Endothelial cell of umbilical vein (primary cell): ENCODE results near the gene ARNT2. TPM values are rescaled to one million over a fixed set of nuclear protein-coding genes. Genes with fewer than 3 reads are reported as not detected.

Source experiments
- BruUV-seq: library from RNA; stranded (reverse); fragments of 400-500 nt; replicated peaks from 2 replicates; lab custom pipeline; 2021; lab: Mats Ljungman, UMichigan
- CTCF ChIA-PET: fragments of 300-600, 350-600 bp; sonication (Branson Sonifier 250); formaldehyde crosslinking; loops from one replicate; lab custom pipeline; 2021; ENCODE audit warnings: antibody characterized with exemption, inconsistent platforms; lab: Charles Lee
- POLR2A ChIA-PET: fragments of 300-600, 350-600 bp; sonication (Branson Sonifier 250); formaldehyde crosslinking; loops from one replicate; lab custom pipeline; 2021; ENCODE audit warnings: antibody characterized with exemption, inconsistent platforms; lab: Charles Lee
- DNase-seq: peaks from one replicate; pipeline ENCODE4 v3.0.0-alpha.2; 2011; ENCODE audit warnings: low read depth, low spot score
- FAIRE-seq: peaks from 2 replicates; lab custom pipeline; 2011; peaks lifted over from hg19 to GRCh38; lab: Jason Lieb, UNC
- H2AFZ ChIP-seq: 2 replicates; pipeline ENCODE4 v1.6.0; 2012; ENCODE audit warnings: low read depth, low read length, control low read depth, inconsistent platforms
- H3K27ac ChIP-seq: 2 replicates; pipeline ENCODE4 v1.5.1; 2011; ENCODE audit warnings: low read depth, mild to moderate bottlenecking, control low read depth, low read length, moderate library complexity; ENCODE audit not compliant: insufficient read depth
- H3K27me3 ChIP-seq, 2 experiments: 2 replicates each; pipeline versions ENCODE4 v1.6.0 to v1.6.1; 2011; ENCODE audit warnings: low read length in 2 of 2, mixed read lengths in 1 of 2; ENCODE audit not compliant: control insufficient read depth in 2 of 2, insufficient read depth in 2 of 2
- H3K36me3 ChIP-seq, 2 experiments: 2 replicates in 1 of 2; 3 replicates in 1 of 2; pipeline ENCODE4 v1.5.1; 2011; ENCODE audit warnings: low read length in 2 of 2, mild to moderate bottlenecking in 1 of 2, moderate library complexity in 1 of 2; ENCODE audit not compliant: control insufficient read depth in 2 of 2, insufficient read depth in 2 of 2; ENCODE audit errors: extremely low read depth in 1 of 2
- H3K4me1 ChIP-seq: 3 replicates; pipeline ENCODE4 v1.5.1; 2011; ENCODE audit warnings: mild to moderate bottlenecking, low read length; ENCODE audit not compliant: control insufficient read depth, insufficient read depth; ENCODE audit errors: extremely low read depth
- H3K4me2 ChIP-seq: 2 replicates; pipeline ENCODE4 v1.6.1; 2011; ENCODE audit warnings: low read length, control low read depth, mixed read lengths; ENCODE audit not compliant: insufficient read depth
- H3K4me3 ChIP-seq, 3 experiments: fragments of 200-600 bp in 1 of 3; sonication (generic), shearing (Covaris generic) in 1 of 3; replicated peaks in 1 of 3; 2 replicates each; pipeline ENCODE4 v1.5.1; 2011 to 2016; ENCODE audit warnings: control low read depth in 3 of 3, low read length in 3 of 3, mild to moderate bottlenecking in 2 of 3, inconsistent platforms in 1 of 3, low read depth in 1 of 3, moderate library complexity in 1 of 3; ENCODE audit not compliant: insufficient read depth in 1 of 3
- H3K79me2 ChIP-seq: 2 replicates; pipeline ENCODE4 v1.6.0; 2012; ENCODE audit warnings: low read length, inconsistent platforms; ENCODE audit not compliant: control insufficient read depth, insufficient read depth
- H3K9ac ChIP-seq: replicated peaks from 2 replicates; pipeline ENCODE3; 2011; ENCODE audit warnings: low read length, control low read depth; ENCODE audit not compliant: insufficient read depth; ENCODE audit errors: extremely low read depth
- H3K9me1 ChIP-seq: replicated peaks from 3 replicates; pipeline ENCODE4 v1.6.0; 2011; ENCODE audit warnings: mild to moderate bottlenecking, low read length; ENCODE audit not compliant: control insufficient read depth, insufficient read depth; ENCODE audit errors: extremely low read depth
- H3K9me3 ChIP-seq: replicated peaks from 2 replicates; pipeline ENCODE4 v1.5.1; 2012; ENCODE audit warnings: low read length, inconsistent platforms; ENCODE audit not compliant: control insufficient read depth, insufficient read depth
- H4K20me1 ChIP-seq: replicated peaks from 2 replicates; pipeline ENCODE3; 2011; ENCODE audit warnings: mild to moderate bottlenecking, low read length; ENCODE audit not compliant: control insufficient read depth, insufficient read depth; ENCODE audit errors: extremely low read depth
- EZH2 ChIP-seq: IDR thresholded peaks from 2 replicates; pipeline ENCODE4 v1.6.1; 2012; ENCODE audit warnings: borderline replicate concordance, low read depth, mild to moderate bottlenecking, moderate library complexity, low read length, inconsistent platforms; ENCODE audit not compliant: severe bottlenecking
- FOS ChIP-seq: IDR thresholded peaks from 2 replicates; pipeline ENCODE4 v1.6.1; 2011; ENCODE audit warnings: mild to moderate bottlenecking, low read length, moderate library complexity, borderline replicate concordance; ENCODE audit not compliant: insufficient read depth
- GATA2 ChIP-seq: IDR thresholded peaks from 2 replicates; pipeline ENCODE4 v1.7.0; 2011; ENCODE audit warnings: low read depth, mild to moderate bottlenecking, moderate library complexity, mixed read lengths, low read length; ENCODE audit not compliant: insufficient read length, insufficient read depth
- JUN ChIP-seq: IDR thresholded peaks from 2 replicates; pipeline ENCODE4 v1.6.1; 2011; ENCODE audit warnings: borderline replicate concordance, low read depth; ENCODE audit not compliant: insufficient read length, insufficient read depth
- MYC ChIP-seq: IDR thresholded peaks from one replicate; pipeline ENCODE4 v1.6.1; 2011; ENCODE audit warnings: mild to moderate bottlenecking, low read depth, low read length
- POLR2A ChIP-seq: IDR thresholded peaks from 2 replicates; pipeline ENCODE4 v1.6.1; 2012; ENCODE audit warnings: low read depth, mild to moderate bottlenecking, control low read depth, low read length
- POLR2AphosphoS5 ChIP-seq: IDR thresholded peaks from 2 replicates; pipeline ENCODE4 v1.6.1; 2012; ENCODE audit warnings: low read depth, mild to moderate bottlenecking, control low read depth, low read length, moderate library complexity; ENCODE audit not compliant: insufficient read depth
- dilution Hi-C: fragments of 300-500 bp; cut with MboI; formaldehyde crosslinking; loops from one replicate; pipeline ENCODE4 v1.15.0; 2019; ENCODE audit warnings: low sequenced_read_pairs; ENCODE audit not compliant: extremely low pct_ligation_motif_present
- intact Hi-C: fragments of 100-400 bp; cut with micrococcal nuclease; formaldehyde crosslinking; loops from one replicate; pipeline ENCODE4 v1.10.0; 2022
- polyA plus RNA-seq, 4 experiments: library from polyadenylated mRNA; depleted of rRNA in 3 of 4; stranded (reverse) in 3 of 4; unstranded in 1 of 4; fragments of >200 nt; gene quantifications; 2 replicates each; pipeline versions ENCODE4 v1.2.1 to v1.2.3, GENCODE V29; 2011 to 2012; ENCODE audit warnings: missing spikeins in 1 of 4
- total RNA-seq: library from RNA; stranded (reverse); gene quantifications from 2 replicates; pipeline ENCODE4 v1.2.3, GENCODE V29; 2021
- TF ChIP-seq, protein P1 (sequence below): IDR thresholded peaks from 2 replicates; pipeline ENCODE4 v1.6.1; 2011; ENCODE audit not compliant: insufficient read depth, insufficient read length
- TF ChIP-seq, protein P2 (sequence below), 2 donors: IDR thresholded peaks; 1 replicate in 1 of 2; 2 replicates in 1 of 2; pipeline ENCODE4 v1.5.1; 2011; ENCODE audit warnings: low read length in 2 of 2, mild to moderate bottlenecking in 2 of 2, moderate library complexity in 2 of 2, control low read depth in 1 of 2, inconsistent platforms in 1 of 2, low read depth in 1 of 2; ENCODE audit not compliant: insufficient read depth in 1 of 2; ENCODE audit errors: extremely low read depth in 1 of 2

ARNT2 gene
- total and polyA plus RNA-seq, 2 donors (not counting 3 experiments of a cell fraction or from before 2014, with no cell fraction given) = 0.03 to 0.20 TPM

DNA sequence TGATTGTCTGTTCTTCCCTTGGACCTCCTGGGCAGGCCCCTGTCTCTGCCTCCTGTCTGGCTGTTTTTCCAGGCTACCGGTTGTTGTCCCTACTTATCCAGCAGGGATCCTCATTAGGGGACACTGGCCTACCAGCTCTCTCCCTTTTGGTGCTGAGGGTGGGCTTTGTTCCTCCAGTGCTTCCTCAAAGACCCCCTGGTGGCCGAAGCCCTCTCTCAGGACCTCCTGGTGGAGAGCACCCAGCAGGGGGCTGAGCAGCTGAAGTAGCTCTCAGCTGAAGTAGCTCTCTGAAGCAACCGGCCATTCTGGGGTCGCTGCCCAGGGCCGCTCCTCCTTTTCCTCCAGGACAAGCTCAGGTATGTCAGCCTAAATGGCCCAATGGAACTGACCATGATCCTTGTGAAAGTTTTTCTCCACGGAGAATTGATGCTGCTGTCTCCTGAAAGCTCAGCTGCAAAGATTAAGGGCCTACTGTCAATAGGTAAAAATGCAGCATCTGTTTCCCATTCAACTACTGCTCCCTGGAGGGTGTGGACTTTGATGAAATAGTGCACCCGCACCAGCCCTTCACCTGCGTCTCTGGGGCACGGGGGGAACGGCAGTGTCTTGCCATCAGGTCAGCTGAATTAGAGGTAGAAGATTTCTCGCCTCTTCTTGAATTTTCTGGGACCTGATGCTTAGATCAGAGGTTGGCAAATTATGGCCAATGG lies 27.6 kb downstream of the ARNT2 start:
- dilution Hi-C loops (no loop called here), intact Hi-C loops (no loop called here)
- no TSS peak for BruUV-seq
- TF ChIP-seq, protein P1, sequence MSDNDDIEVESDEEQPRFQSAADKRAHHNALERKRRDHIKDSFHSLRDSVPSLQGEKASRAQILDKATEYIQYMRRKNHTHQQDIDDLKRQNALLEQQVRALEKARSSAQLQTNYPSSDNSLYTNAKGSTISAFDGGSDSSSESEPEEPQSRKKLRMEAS = no peak
- H3K27ac ChIP-seq = no peak overlapping the region
- DNase-seq (no peak), FAIRE-seq (no peak)
- POLR2A ChIA-PET = no interaction called here
- H3K27me3 ChIP-seq = no peaks in the 10 kb centered on the region
- no peak overlapping the region for H3K4me3 ChIP-seq
- H3K4me2 ChIP-seq = no peak overlapping the region
- H3K9me3 ChIP-seq = no peaks in the 10 kb centered on the region
- H3K9ac ChIP-seq = no peak overlapping the region
- H3K9me1 ChIP-seq = no peaks in the 10 kb centered on the region
- no peaks in the 10 kb centered on the region for H4K20me1 ChIP-seq
- H3K79me2 ChIP-seq = no peaks in the 10 kb centered on the region
- H2AFZ ChIP-seq = no peak overlapping the region
- CTCF ChIA-PET = no interaction called here
- H3K4me1 ChIP-seq = peaks cover under 1% of the 10 kb centered on the region
- no peaks in the 10 kb centered on the region for H3K36me3 ChIP-seq

DNA sequence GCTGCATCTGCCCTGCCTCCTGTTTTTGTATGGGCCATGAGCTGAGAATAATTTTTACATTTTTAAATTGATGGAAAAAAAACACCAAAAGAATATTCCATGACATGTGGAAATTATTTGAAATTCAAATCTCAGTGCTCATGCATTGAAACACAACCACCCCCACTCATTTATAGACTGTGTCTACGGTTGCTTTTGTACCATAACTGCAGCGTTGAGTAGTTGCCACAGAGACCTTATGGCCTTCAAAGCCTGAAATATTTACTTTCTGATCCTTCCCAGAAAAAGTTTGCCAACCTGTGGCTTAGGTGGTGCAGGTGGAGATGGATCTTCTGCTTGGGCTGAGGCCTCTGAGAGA lies 28.1 kb downstream of the ARNT2 start:
- FAIRE-seq = no peak
- ChIA-PET POLR2A (no interaction called here), CTCF (no interaction called here)
- intact Hi-C loops = no loop called here
- H3K9me1 ChIP-seq = no peaks in the 10 kb centered on the region
- no peak overlapping the region for H2AFZ ChIP-seq
- H3K9me3 ChIP-seq = no peaks in the 10 kb centered on the region
- dilution Hi-C loops = no loop called here
- no peak overlapping the region for H3K27ac ChIP-seq
- no peaks in the 10 kb centered on the region for H3K27me3 ChIP-seq
- no TSS peak for BruUV-seq
- no peaks in the 10 kb centered on the region for H3K36me3 ChIP-seq
- TF ChIP-seq EZH2 = no peak
- no peak for TF ChIP-seq POLR2AphosphoS5
- TF ChIP-seq MYC = no peak
- TF ChIP-seq FOS = no peak
- no peak for TF ChIP-seq POLR2A
- TF ChIP-seq, protein P1 = no peak
- no peak for TF ChIP-seq GATA2
- TF ChIP-seq, protein P2, sequence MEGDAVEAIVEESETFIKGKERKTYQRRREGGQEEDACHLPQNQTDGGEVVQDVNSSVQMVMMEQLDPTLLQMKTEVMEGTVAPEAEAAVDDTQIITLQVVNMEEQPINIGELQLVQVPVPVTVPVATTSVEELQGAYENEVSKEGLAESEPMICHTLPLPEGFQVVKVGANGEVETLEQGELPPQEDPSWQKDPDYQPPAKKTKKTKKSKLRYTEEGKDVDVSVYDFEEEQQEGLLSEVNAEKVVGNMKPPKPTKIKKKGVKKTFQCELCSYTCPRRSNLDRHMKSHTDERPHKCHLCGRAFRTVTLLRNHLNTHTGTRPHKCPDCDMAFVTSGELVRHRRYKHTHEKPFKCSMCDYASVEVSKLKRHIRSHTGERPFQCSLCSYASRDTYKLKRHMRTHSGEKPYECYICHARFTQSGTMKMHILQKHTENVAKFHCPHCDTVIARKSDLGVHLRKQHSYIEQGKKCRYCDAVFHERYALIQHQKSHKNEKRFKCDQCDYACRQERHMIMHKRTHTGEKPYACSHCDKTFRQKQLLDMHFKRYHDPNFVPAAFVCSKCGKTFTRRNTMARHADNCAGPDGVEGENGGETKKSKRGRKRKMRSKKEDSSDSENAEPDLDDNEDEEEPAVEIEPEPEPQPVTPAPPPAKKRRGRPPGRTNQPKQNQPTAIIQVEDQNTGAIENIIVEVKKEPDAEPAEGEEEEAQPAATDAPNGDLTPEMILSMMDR (IDR thresholded peaks at IDR 0.05; ENCODE audit: extremely low read depth in 1 of 2, insufficient read depth in 1 of 2, low read depth in 1 of 2, low read length in 2 of 2) = no peak
- TF ChIP-seq JUN = no peak
- H3K4me3 ChIP-seq = no peak overlapping the region
- no peak for DNase-seq
- no peaks in the 10 kb centered on the region for H3K79me2 ChIP-seq
- no peak overlapping the region for H3K4me2 ChIP-seq
- H3K4me1 ChIP-seq = peaks cover 2% of the 10 kb centered on the region
- no peaks in the 10 kb centered on the region for H4K20me1 ChIP-seq
- no peak overlapping the region for H3K9ac ChIP-seq
